ENCODE measurements around the gene LIN37.

The LIN37 gene

GRCh38 chr19:35792312-35792711 lies 43.9 kb downstream of the LIN37 start:
- TF ChIP-seq REST (IDR thresholded peaks at IDR 0.05; ENCODE audit: low read depth) (no peak), EGR1 (IDR thresholded peaks at IDR 0.05) (no peak), EP300 (IDR thresholded peaks at IDR 0.05; ENCODE audit: borderline replicate concordance) (no peak), YY1 (IDR thresholded peaks at IDR 0.05; ENCODE audit: low read depth) (no peak), TCF12 (IDR thresholded peaks at IDR 0.05; ENCODE audit: low read depth) (no peak), NFIC (IDR thresholded peaks at IDR 0.05) (no peak), TAF1 (IDR thresholded peaks at IDR 0.05; ENCODE audit: low read depth) (no peak), RAD21 (IDR thresholded peaks at IDR 0.05; ENCODE audit: low read depth) (no peak), FOXM1 (IDR thresholded peaks at IDR 0.05; ENCODE audit: borderline replicate concordance, low read depth) (no peak)

GRCh38 chr19:35792888-35793287 lies 44.5 kb downstream of the LIN37 start:
- TF ChIP-seq CREB1 (IDR thresholded peaks at IDR 0.05; ENCODE audit: low read depth) = no peak
- no peak for TF ChIP-seq ZBTB7A (IDR thresholded peaks at IDR 0.05; ENCODE audit: low read depth)
- TF ChIP-seq USF1 (IDR thresholded peaks at IDR 0.05) = no peak
- TF ChIP-seq CEBPB (IDR thresholded peaks at IDR 0.05) = no peak
- no peak for TF ChIP-seq EP300 (IDR thresholded peaks at IDR 0.05; ENCODE audit: borderline replicate concordance)

GRCh38 chr19:35793381-35794165 lies 45.2 kb downstream of the LIN37 start:
- TF ChIP-seq TCF12 (IDR thresholded peaks at IDR 0.05; ENCODE audit: low read depth) (no peak), MAX (IDR thresholded peaks at IDR 0.05) (no peak), ZBTB7A (IDR thresholded peaks at IDR 0.05; ENCODE audit: low read depth) (no peak), TAF1 (IDR thresholded peaks at IDR 0.05; ENCODE audit: low read depth) (no peak)

- TF ChIP-seq EP300 (IDR thresholded peaks at IDR 0.05; ENCODE audit: borderline replicate concordance) = no peak
- TF ChIP-seq RAD21 (IDR thresholded peaks at IDR 0.05; ENCODE audit: low read depth) = no peak
- no peak for TF ChIP-seq CREB1 (IDR thresholded peaks at IDR 0.05; ENCODE audit: low read depth)
- TF ChIP-seq YY1 (IDR thresholded peaks at IDR 0.05; ENCODE audit: low read depth) = no peak
- no peak for TF ChIP-seq MAX (IDR thresholded peaks at IDR 0.05)
- TF ChIP-seq ZBTB7A (IDR thresholded peaks at IDR 0.05; ENCODE audit: low read depth) = no peak
Measured at GRCh38 chr19:35796645-35797542, 48.5 kb downstream of the LIN37 start.

GRCh38 chr19:35797663-35798062 lies 49.3 kb downstream of the LIN37 start:
- TF ChIP-seq FOXM1 (IDR thresholded peaks at IDR 0.05; ENCODE audit: borderline replicate concordance, low read depth) = no peak
- TF ChIP-seq EP300 (IDR thresholded peaks at IDR 0.05; ENCODE audit: borderline replicate concordance) = no peak
- TF ChIP-seq EGR1 (IDR thresholded peaks at IDR 0.05) = no peak
- no peak for TF ChIP-seq CREB1 (IDR thresholded peaks at IDR 0.05; ENCODE audit: low read depth)
- no peak for TF ChIP-seq CEBPB (IDR thresholded peaks at IDR 0.05)
- no peak for TF ChIP-seq ZBTB7A (IDR thresholded peaks at IDR 0.05; ENCODE audit: low read depth)
- TF ChIP-seq TCF12 (IDR thresholded peaks at IDR 0.05; ENCODE audit: low read depth) = no peak
- no peak for TF ChIP-seq TEAD4 (IDR thresholded peaks at IDR 0.05)
- no peak for TF ChIP-seq MAX (IDR thresholded peaks at IDR 0.05)
- no peak for TF ChIP-seq REST (IDR thresholded peaks at IDR 0.05; ENCODE audit: low read depth)
- no peak for TF ChIP-seq YY1 (IDR thresholded peaks at IDR 0.05; ENCODE audit: low read depth)
- no peak for TF ChIP-seq NFIC (IDR thresholded peaks at IDR 0.05)
- no peak for TF ChIP-seq USF1 (IDR thresholded peaks at IDR 0.05)
- TF ChIP-seq RAD21 (IDR thresholded peaks at IDR 0.05; ENCODE audit: low read depth) = no peak
- no peak for TF ChIP-seq TAF1 (IDR thresholded peaks at IDR 0.05; ENCODE audit: low read depth)

Measured in Ishikawa (cell line).